IMR-90 (cell line): ENCODE measurements around the gene SH3BP2. TPM values are rescaled to one million over a fixed set of nuclear protein-coding genes. Genes with fewer than 3 reads are reported as not detected.

Source experiments
- ATAC-seq: fragments of 200-7000 bp; cut with Tn5 transposase; 2 replicates; pipeline ENCODE4 v1.9.1; 2020; ENCODE audit warnings: low read depth, mild to moderate bottlenecking, moderate library complexity
- BruUV-seq: library from RNA; stranded (reverse); fragments of 400-500 nt; replicated peaks from 2 replicates; lab custom pipeline; 2021; lab: Mats Ljungman, UMichigan
- CTCF ChIA-PET: fragments of 300-600 bp; formaldehyde crosslinking; extraction: SDS; loops from one replicate; lab custom pipeline; 2021; ENCODE audit warnings: antibody characterized with exemption; lab: Yijun Ruan, JAX
- POLR2A ChIA-PET: fragments of 300-600 bp; sonication (Branson Sonifier 250); formaldehyde crosslinking; loops from one replicate; lab custom pipeline; 2022; ENCODE audit warnings: antibody characterized with exemption; ENCODE audit not compliant: unreplicated experiment; lab: Charles Lee
- DNase-seq: peaks from one replicate; pipeline ENCODE4 v3.0.0; 2013
- H2AFZ ChIP-seq: replicated peaks from 2 replicates; pipeline ENCODE3; 2013; ENCODE audit warnings: low read length, mild to moderate bottlenecking; ENCODE audit not compliant: poor library complexity
- H2AK5ac ChIP-seq: 2 replicates; pipeline ENCODE4 v1.6.1; 2013; ENCODE audit warnings: low read depth, low read length, inconsistent platforms
- H2AK9ac ChIP-seq: replicated peaks from 2 replicates; pipeline ENCODE3; 2013; ENCODE audit warnings: mild to moderate bottlenecking, low read depth, low read length, moderate library complexity; ENCODE audit not compliant: poor library complexity
- H2BK120ac ChIP-seq: 2 replicates; pipeline ENCODE4 v1.6.1; 2013; ENCODE audit warnings: low read depth, low read length, inconsistent platforms
- H2BK15ac ChIP-seq: 3 replicates; pipeline ENCODE4 v1.6.1; 2013; ENCODE audit warnings: low read depth, low read length, inconsistent platforms
- H2BK20ac ChIP-seq: 2 replicates; pipeline ENCODE4 v1.6.1; 2013; ENCODE audit warnings: low read depth, mild to moderate bottlenecking, inconsistent platforms, low read length, moderate library complexity
- H2BK5ac ChIP-seq: 2 replicates; pipeline ENCODE4 v1.6.1; 2013; ENCODE audit warnings: mild to moderate bottlenecking, low read depth, low read length, inconsistent platforms; ENCODE audit not compliant: poor library complexity, severe bottlenecking
- H3K14ac ChIP-seq: replicated peaks from 2 replicates; pipeline ENCODE4 v1.6.1; 2013; ENCODE audit warnings: low read depth, low read length, inconsistent platforms
- H3K18ac ChIP-seq: 2 replicates; pipeline ENCODE4 v1.6.1; 2013; ENCODE audit warnings: low read depth, low read length, control low read depth
- H3K23ac ChIP-seq: 2 replicates; pipeline ENCODE4 v1.6.1; 2013; ENCODE audit warnings: low read depth, low read length, inconsistent platforms
- H3K27ac ChIP-seq: 2 replicates; pipeline ENCODE4 v1.5.1; 2013; ENCODE audit warnings: mild to moderate bottlenecking, control low read depth, low read length; ENCODE audit not compliant: insufficient read depth
- H3K27me3 ChIP-seq: 2 replicates; pipeline ENCODE4 v1.6.1; 2013; ENCODE audit warnings: low read length; ENCODE audit not compliant: control insufficient read depth, insufficient read depth
- H3K36me3 ChIP-seq: 2 replicates; pipeline ENCODE4 v1.6.1; 2013; ENCODE audit warnings: low read length, mixed read lengths; ENCODE audit not compliant: control insufficient read depth, insufficient read depth
- H3K4ac ChIP-seq: 2 replicates; pipeline ENCODE4 v1.6.1; 2013; ENCODE audit warnings: low read depth, low read length, inconsistent platforms
- H3K4me1 ChIP-seq: 2 replicates; pipeline ENCODE4 v1.6.1; 2013; ENCODE audit warnings: low read length, mixed read lengths; ENCODE audit not compliant: control insufficient read depth, insufficient read depth
- H3K4me2 ChIP-seq: 2 replicates; pipeline ENCODE4 v1.6.1; 2013; ENCODE audit warnings: low read depth, mild to moderate bottlenecking, control low read depth, low read length, moderate library complexity
- H3K4me3 ChIP-seq: 2 replicates; pipeline ENCODE4 v1.5.1; 2013; ENCODE audit warnings: low read depth, mild to moderate bottlenecking, control low read depth, low read length, moderate library complexity; ENCODE audit not compliant: insufficient read depth
- H3K56ac ChIP-seq: 2 replicates; pipeline ENCODE4 v1.6.1; 2013; ENCODE audit warnings: low read length, inconsistent platforms; ENCODE audit not compliant: insufficient read depth; ENCODE audit errors: extremely low read depth
- H3K79me1 ChIP-seq, 2 experiments: 2 replicates each; pipeline ENCODE4 v1.6.1; 2013; ENCODE audit warnings: low read length in 2 of 2, inconsistent platforms in 1 of 2, low read depth in 1 of 2
- H3K9ac ChIP-seq: 2 replicates; pipeline ENCODE4 v1.6.1; 2013; ENCODE audit warnings: low read depth, low read length, control low read depth
- H3K9me1 ChIP-seq: 2 replicates; pipeline ENCODE4 v1.6.1; 2013; ENCODE audit warnings: low read length, inconsistent platforms; ENCODE audit not compliant: insufficient read depth
- H3K9me3 ChIP-seq: 2 replicates; pipeline ENCODE4 v1.6.1; 2013; ENCODE audit warnings: low read length; ENCODE audit not compliant: control insufficient read depth, insufficient read depth
- H4K20me1 ChIP-seq: 2 replicates; pipeline ENCODE4 v1.6.1; 2013; ENCODE audit warnings: low read length, inconsistent platforms; ENCODE audit not compliant: insufficient read depth
- H4K5ac ChIP-seq: 2 replicates; pipeline ENCODE4 v1.6.1; 2013; ENCODE audit warnings: mild to moderate bottlenecking, low read depth, low read length, control low read depth
- H4K8ac ChIP-seq, 2 experiments: 2 replicates each; pipeline ENCODE4 v1.6.1; 2013; ENCODE audit warnings: low read depth in 2 of 2, low read length in 2 of 2, control low read depth in 1 of 2, inconsistent platforms in 1 of 2
- H4K91ac ChIP-seq: 2 replicates; pipeline ENCODE4 v1.6.1; 2013; ENCODE audit warnings: low read depth, low read length, inconsistent platforms; ENCODE audit not compliant: insufficient read depth
- BHLHE40 ChIP-seq: fragments of 150-350 bp; IDR thresholded peaks from 2 replicates; pipeline ENCODE4 v1.6.1; 2016; ENCODE audit warnings: mild to moderate bottlenecking, low read depth, low read length
- CEBPB ChIP-seq: IDR thresholded peaks from 2 replicates; pipeline ENCODE4 v1.6.1; 2012; ENCODE audit warnings: low read depth, low read length, improper control_type of control experiment
- CHD1 ChIP-seq: IDR thresholded peaks from 2 replicates; pipeline ENCODE4 v1.6.1; 2012; ENCODE audit warnings: low read depth, low read length, improper control_type of control experiment
- FOS ChIP-seq: fragments of 150-350 bp; IDR thresholded peaks from 2 replicates; pipeline ENCODE4 v1.6.1; 2016; ENCODE audit warnings: low read depth, low read length
- MAFK ChIP-seq: IDR thresholded peaks from 2 replicates; pipeline ENCODE4 v1.6.1; 2012; ENCODE audit warnings: low read depth, low read length, improper control_type of control experiment
- MAZ ChIP-seq: IDR thresholded peaks from 2 replicates; pipeline ENCODE4 v1.6.1; 2012; ENCODE audit warnings: low read depth, mild to moderate bottlenecking, low read length, improper control_type of control experiment, moderate library complexity, borderline replicate concordance
- MXI1 ChIP-seq: IDR thresholded peaks from 2 replicates; pipeline ENCODE4 v1.6.1; 2012; ENCODE audit warnings: low read depth, mild to moderate bottlenecking, low read length, moderate library complexity, borderline replicate concordance
- NFE2L2 ChIP-seq: fragments of 150-350 bp; IDR thresholded peaks from 2 replicates; pipeline ENCODE4 v1.6.1; 2016; ENCODE audit warnings: low read depth, mild to moderate bottlenecking, low read length
- POLR2A ChIP-seq: IDR thresholded peaks from 2 replicates; pipeline ENCODE4 v1.6.1; 2012; ENCODE audit warnings: mild to moderate bottlenecking, low read depth, low read length
- RAD21 ChIP-seq: IDR thresholded peaks from 2 replicates; pipeline ENCODE4 v1.6.1; 2012; ENCODE audit warnings: low read length, improper control_type of control experiment
- RCOR1 ChIP-seq: IDR thresholded peaks from 2 replicates; pipeline ENCODE4 v1.6.1; 2012; ENCODE audit warnings: mild to moderate bottlenecking, low read length, improper control_type of control experiment; ENCODE audit not compliant: insufficient replicate concordance
- RFX5 ChIP-seq: IDR thresholded peaks from 2 replicates; pipeline ENCODE4 v1.8.0; 2012; ENCODE audit warnings: low read depth, mild to moderate bottlenecking, low read length, moderate library complexity
- SMC3 ChIP-seq: fragments of 150-350 bp; IDR thresholded peaks from 2 replicates; pipeline ENCODE4 v1.6.1; 2016; ENCODE audit warnings: low read depth, mild to moderate bottlenecking, antibody characterized with exemption, low read length, moderate library complexity
- WGBS, 2 experiments: methylation state at CpG; one replicate each; pipeline versions ENCODE4 v1.1.5 to v1.1.7; 2013; ENCODE audit warnings: missing lambda C conversion rate in 2 of 2; ENCODE audit not compliant: insufficient read length in 1 of 2; ENCODE audit errors: extremely low coverage in 2 of 2; 5-methylcytosine and 5-hydroxymethylcytosine counted together
- dilution Hi-C: fragments of 300-500 bp; cut with HindIII; formaldehyde crosslinking; loops from one replicate; pipeline ENCODE4 v1.14.3; 2018; ENCODE audit warnings: low sequenced_read_pairs; ENCODE audit not compliant: unreplicated experiment
- in situ Hi-C: fragments of 300-500 bp; cut with MboI; formaldehyde crosslinking; loops from 3 replicates; pipeline ENCODE4 v1.14.3; 2019; ENCODE audit warnings: low sequenced_read_pairs, inconsistent platforms, mixed read lengths
- intact Hi-C: fragments of 100-400 bp; cut with micrococcal nuclease; formaldehyde crosslinking; loops from 2 replicates; pipeline ENCODE4 v1.10.0; 2022
- polyA plus RNA-seq, 3 experiments: library from polyadenylated mRNA; depleted of rRNA; stranded (reverse); fragments of >200 nt; gene quantifications; 2 replicates each; pipeline ENCODE4 v1.2.3, GENCODE V29; 2012; ENCODE audit warnings: low replicate concordance in 1 of 3
- total RNA-seq: library from RNA; depleted of rRNA; stranded (reverse); fragments of >200 nt; gene quantifications from 2 replicates; pipeline ENCODE4 v1.2.3, GENCODE V29; 2012
- TF ChIP-seq, protein P1 (sequence below): conservative IDR thresholded peaks from 2 replicates; pipeline ENCODE4 v1.5.1; 2012; ENCODE audit warnings: mild to moderate bottlenecking, low read depth, low read length, improper control_type of control experiment

SH3BP2 gene
- total and polyA plus RNA-seq, 2 of the 4 experiments (the other 2 are of a cell fraction) = 9.0 to 37.2 TPM

DNA sequence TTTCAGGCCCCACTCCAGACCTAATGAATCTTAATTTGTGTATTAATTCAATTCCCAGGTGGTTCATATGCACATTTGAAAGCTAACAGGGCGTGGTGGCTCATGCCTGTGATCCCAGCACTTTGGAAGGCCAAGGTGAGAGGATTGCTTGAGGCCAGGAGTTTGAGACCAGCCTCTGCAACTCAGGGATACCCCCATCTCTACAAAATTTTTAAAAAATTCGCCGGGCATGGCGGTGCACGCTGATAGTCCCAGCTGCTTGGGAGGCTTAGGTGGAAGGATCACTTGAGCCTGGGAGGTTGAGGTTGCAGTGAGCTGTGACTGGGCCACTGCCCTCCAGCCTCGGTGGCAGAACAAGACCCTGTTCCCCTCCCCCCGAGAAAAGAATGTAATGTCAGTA is 82.0 kb downstream of the SH3BP2 start:
- no peak overlapping the region for H3K18ac ChIP-seq
- peaks cover 40 to 78% of the 10 kb centered on the region in 2 experiments for H3K79me1 ChIP-seq
- DNase-seq (no peak), ATAC-seq (no peak)
- H3K4me2 ChIP-seq = no peak overlapping the region
- H3K4ac ChIP-seq = no peak overlapping the region
- no peak overlapping the region for H3K56ac ChIP-seq
- TF ChIP-seq CEBPB (no peak), MAFK (no peak), BHLHE40 (no peak), RAD21 (no peak), SMC3 (no peak), RCOR1 (no peak), FOS (no peak), CHD1 (no peak), POLR2A (no peak), MAZ (no peak), RFX5 (no peak), NFE2L2 (no peak), MXI1 (no peak)
- TF ChIP-seq, protein P1, sequence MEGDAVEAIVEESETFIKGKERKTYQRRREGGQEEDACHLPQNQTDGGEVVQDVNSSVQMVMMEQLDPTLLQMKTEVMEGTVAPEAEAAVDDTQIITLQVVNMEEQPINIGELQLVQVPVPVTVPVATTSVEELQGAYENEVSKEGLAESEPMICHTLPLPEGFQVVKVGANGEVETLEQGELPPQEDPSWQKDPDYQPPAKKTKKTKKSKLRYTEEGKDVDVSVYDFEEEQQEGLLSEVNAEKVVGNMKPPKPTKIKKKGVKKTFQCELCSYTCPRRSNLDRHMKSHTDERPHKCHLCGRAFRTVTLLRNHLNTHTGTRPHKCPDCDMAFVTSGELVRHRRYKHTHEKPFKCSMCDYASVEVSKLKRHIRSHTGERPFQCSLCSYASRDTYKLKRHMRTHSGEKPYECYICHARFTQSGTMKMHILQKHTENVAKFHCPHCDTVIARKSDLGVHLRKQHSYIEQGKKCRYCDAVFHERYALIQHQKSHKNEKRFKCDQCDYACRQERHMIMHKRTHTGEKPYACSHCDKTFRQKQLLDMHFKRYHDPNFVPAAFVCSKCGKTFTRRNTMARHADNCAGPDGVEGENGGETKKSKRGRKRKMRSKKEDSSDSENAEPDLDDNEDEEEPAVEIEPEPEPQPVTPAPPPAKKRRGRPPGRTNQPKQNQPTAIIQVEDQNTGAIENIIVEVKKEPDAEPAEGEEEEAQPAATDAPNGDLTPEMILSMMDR = no peak
- H3K14ac ChIP-seq = peak overlapping the region; percentile 17; the same call in 1 of the 2 replicates
- no peak overlapping the region for H3K27ac ChIP-seq
- H2BK15ac ChIP-seq = no peak overlapping the region
- H3K36me3 ChIP-seq = peaks cover 9% of the 10 kb centered on the region
- no peak overlapping the region for H2BK5ac ChIP-seq
- no peak overlapping the region; a peak in 1 of 4 replicates for H4K8ac ChIP-seq
- H3K4me1 ChIP-seq = peaks cover 6% of the 10 kb centered on the region
- H2AK5ac ChIP-seq = no peak overlapping the region
- no peak overlapping the region for H3K9ac ChIP-seq
- H3K27me3 ChIP-seq = no peaks in the 10 kb centered on the region
- BruUV-seq = no TSS peak
- H2AFZ ChIP-seq = no peak overlapping the region
- H2BK120ac ChIP-seq = no peak overlapping the region
- in situ Hi-C loops (no loop called here), dilution Hi-C loops (no loop called here), intact Hi-C loops (no loop called here)
- CTCF ChIA-PET = no interaction called here
- H3K9me1 ChIP-seq = peaks cover 33% of the 10 kb centered on the region
- H4K5ac ChIP-seq = no peak overlapping the region
- H2AK9ac ChIP-seq = no peak overlapping the region
- H3K9me3 ChIP-seq = no peaks in the 10 kb centered on the region
- H3K23ac ChIP-seq = peak overlapping the region; percentile 14; the same call in 1 of the 2 replicates
- peaks cover 51% of the 10 kb centered on the region for H4K20me1 ChIP-seq
- H2BK20ac ChIP-seq = no peak overlapping the region
- WGBS, 2 experiments = no CpG with 5 or more reads among the region's 7 CpGs
- no peak overlapping the region for H4K91ac ChIP-seq
- H3K4me3 ChIP-seq = no peak overlapping the region
- POLR2A ChIA-PET = no interaction called here
